Right atrium auricular region (tissue), 2 donors: ENCODE results near the gene GK. TPM values are rescaled to one million over a fixed set of nuclear protein-coding genes. Genes with fewer than 3 reads are reported as not detected.

Experiments used
- DNase-seq: peaks from one replicate; pipeline ENCODE4 v3.0.0-alpha.2; 2019; ENCODE audit warnings: low spot score
- H3K27ac ChIP-seq, 2 donors: fragments of 200-600 bp; sonication (generic); 1 replicate in 1 of 2; 2 replicates in 1 of 2; pipeline ENCODE4 v1.5.1; 2016 to 2019
- H3K27me3 ChIP-seq, 2 donors: fragments of 200-600 bp; sonication (generic); one replicate each; pipeline versions ENCODE4 v1.5.1 to v1.6.0; 2017 to 2019
- H3K36me3 ChIP-seq: fragments of 200-600 bp; sonication (generic); one replicate; pipeline ENCODE4 v1.5.1; 2016
- H3K4me1 ChIP-seq, 2 donors: fragments of 200-600 bp; sonication (generic); one replicate each; pipeline versions ENCODE4 v1.5.1 to v1.6.0; 2017 to 2019
- H3K4me3 ChIP-seq, 2 donors: fragments of 200-600 bp; sonication (generic); 1 replicate in 1 of 2; 2 replicates in 1 of 2; pipeline ENCODE4 v1.5.1; 2017 to 2019; ENCODE audit warnings: mild to moderate bottlenecking in 1 of 2, moderate library complexity in 1 of 2
- H3K9me3 ChIP-seq, 2 donors: fragments of 200-600 bp; sonication (generic); one replicate each; pipeline ENCODE4 v1.5.1; 2019
- CTCF ChIP-seq, 2 donors: fragments of 200-600 bp; sonication (generic); IDR thresholded peaks; one replicate each; pipeline ENCODE4 v1.5.1; 2019; ENCODE audit warnings: antibody characterized with exemption in 2 of 2
- total RNA-seq, 2 donors: library from RNA; depleted of rRNA; stranded (reverse); fragments of >200 nt; gene quantifications; one replicate each; pipeline ENCODE4 v1.1.0, GENCODE V29; 2016

The GK gene
- total RNA-seq, 2 donors from 2014 or later, result 1.8 to 5.7 TPM

GRCh38 chrX:30679369-30679768, 26.1 kb downstream of the GK start:
- TF ChIP-seq CTCF (IDR thresholded peaks at IDR 0.05), result no peak
- Histone ChIP-seq H3K4me1 (no peaks in the 10 kb centered on the region), H3K36me3 (no peaks in the 10 kb centered on the region), H3K27me3 (no peaks in the 10 kb centered on the region), H3K9me3 (no peaks in the 10 kb centered on the region), H3K4me3 (no peak overlapping the region), H3K27ac (no peak overlapping the region)
- DNase-seq, result no peak

- Histone ChIP-seq H3K4me3 (no peak overlapping the region), H3K27me3 (no peaks in the 10 kb centered on the region), H3K36me3 (no peaks in the 10 kb centered on the region), H3K4me1 (no peaks in the 10 kb centered on the region), H3K27ac (no peak overlapping the region), H3K9me3 (no peaks in the 10 kb centered on the region)
- DNase-seq, result no peak
- no peak for TF ChIP-seq CTCF (IDR thresholded peaks at IDR 0.05)
Measured at GRCh38 chrX:30680618-30681017, 27.4 kb downstream of the GK start.

- H3K9me3 ChIP-seq, result no peaks in the 10 kb centered on the region
- H3K4me3 ChIP-seq, result no peak overlapping the region
- no peak overlapping the region for H3K27ac ChIP-seq
- H3K4me1 ChIP-seq, result no peaks in the 10 kb centered on the region
- no peaks in the 10 kb centered on the region for H3K27me3 ChIP-seq
- no peak for TF ChIP-seq CTCF (IDR thresholded peaks at IDR 0.05)
- no peaks in the 10 kb centered on the region for H3K36me3 ChIP-seq
- DNase-seq, result no peak
Measured at GRCh38 chrX:30688641-30689040, 35.4 kb downstream of the GK start.

GRCh38 chrX:30689116-30689515, 35.9 kb downstream of the GK start:
- Histone ChIP-seq H3K9me3 (no peaks in the 10 kb centered on the region), H3K4me3 (no peak overlapping the region), H3K36me3 (no peaks in the 10 kb centered on the region), H3K4me1 (no peaks in the 10 kb centered on the region), H3K27ac (no peak overlapping the region), H3K27me3 (no peaks in the 10 kb centered on the region)
- no peak for TF ChIP-seq CTCF (IDR thresholded peaks at IDR 0.05)
- no peak for DNase-seq

- Histone ChIP-seq H3K9me3 (no peaks in the 10 kb centered on the region), H3K4me1 (peaks cover 0 to 3% of the 10 kb centered on the region in 2 donors), H3K36me3 (no peaks in the 10 kb centered on the region), H3K4me3 (no peak overlapping the region), H3K27me3 (no peaks in the 10 kb centered on the region), H3K27ac (no peak overlapping the region)
- no peak for TF ChIP-seq CTCF (IDR thresholded peaks at IDR 0.05)
- DNase-seq, result no peak
Measured at GRCh38 chrX:30690330-30690729, 37.1 kb downstream of the GK start.

GRCh38 chrX:30693999-30694650, 40.9 kb downstream of the GK start:
- no peaks in the 10 kb centered on the region for H3K27me3 ChIP-seq
- H3K27ac ChIP-seq, result no peak overlapping the region
- no peak for TF ChIP-seq CTCF (IDR thresholded peaks at IDR 0.05)
- no peaks in the 10 kb centered on the region for H3K36me3 ChIP-seq
- DNase-seq, result no peak
- H3K9me3 ChIP-seq, result no peaks in the 10 kb centered on the region
- no peak overlapping the region for H3K4me3 ChIP-seq
- peaks cover 0 to 3% of the 10 kb centered on the region in 2 donors for H3K4me1 ChIP-seq
